Activated CD4-positive, CD25-positive, alpha-beta regulatory T cell treated with anti-CD3 and anti-CD28 coated beads, Interleukin-2, amount 50 U/mL, for 24 hours (primary cell): ENCODE measurements around the gene PLCD3.
A peak's percentile ranks its signal among the peaks of the same experiment; 100 is the strongest.

Experiments
- ATAC-seq, 2 donors: fragments of 150-1000 bp; cut with Tn5 transposase; one replicate each; pipeline ENCODE4 v1.10.0; 2021; ENCODE audit warnings: mild to moderate bottlenecking in 1 of 2, moderate library complexity in 1 of 2

PLCD3 gene

GRCh38 chr17:45101883-45102811 lies 30.2 kb downstream of the PLCD3 start:
- ATAC-seq: no peak

DNA sequence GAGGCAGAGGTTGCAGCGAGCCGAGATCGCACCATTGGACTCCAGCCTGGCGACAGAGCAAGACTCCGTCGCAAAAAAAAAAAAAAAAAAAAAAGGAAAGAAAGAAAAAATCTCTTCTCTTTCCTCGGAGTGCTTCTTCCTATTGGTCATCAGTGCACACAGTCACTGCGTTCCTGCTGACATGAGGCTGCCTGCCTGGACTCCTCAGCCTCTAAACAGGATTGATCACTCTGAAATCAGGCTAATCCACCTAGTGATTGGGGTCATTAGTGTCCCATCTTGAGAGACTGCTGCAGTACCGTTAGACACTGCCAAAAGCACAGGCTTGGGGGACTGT lies 30.8 kb downstream of the PLCD3 start:
- no peak for ATAC-seq

GRCh38 chr17:45098869-45099616 lies 33.3 kb downstream of the PLCD3 start:
- peak; percentile 80 to 86 for ATAC-seq

- ATAC-seq: no peak
Observed at GRCh38 chr17:45098081-45098868, 34.0 kb downstream of the PLCD3 start.

DNA sequence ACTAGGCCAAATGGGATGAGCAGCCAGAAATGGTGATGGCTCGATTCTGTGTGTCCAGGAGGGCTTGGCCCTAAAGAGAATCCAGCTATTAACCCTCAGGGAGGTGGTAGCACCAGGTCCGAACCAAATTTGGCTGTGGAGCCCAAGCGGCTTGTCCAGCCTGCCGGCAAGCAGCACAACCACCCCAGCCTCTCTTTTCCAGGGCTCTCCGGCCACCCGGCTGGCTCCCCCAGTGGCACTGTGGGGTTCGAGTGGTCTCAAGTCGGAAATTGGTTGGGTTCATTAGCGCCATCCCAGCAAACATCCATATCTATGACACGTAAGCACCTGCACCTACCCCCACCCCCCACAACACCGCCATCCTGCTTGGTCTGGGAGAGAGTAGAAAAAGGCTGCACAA lies 35.4 kb downstream of the PLCD3 start:
- ATAC-seq: no peak

DNA sequence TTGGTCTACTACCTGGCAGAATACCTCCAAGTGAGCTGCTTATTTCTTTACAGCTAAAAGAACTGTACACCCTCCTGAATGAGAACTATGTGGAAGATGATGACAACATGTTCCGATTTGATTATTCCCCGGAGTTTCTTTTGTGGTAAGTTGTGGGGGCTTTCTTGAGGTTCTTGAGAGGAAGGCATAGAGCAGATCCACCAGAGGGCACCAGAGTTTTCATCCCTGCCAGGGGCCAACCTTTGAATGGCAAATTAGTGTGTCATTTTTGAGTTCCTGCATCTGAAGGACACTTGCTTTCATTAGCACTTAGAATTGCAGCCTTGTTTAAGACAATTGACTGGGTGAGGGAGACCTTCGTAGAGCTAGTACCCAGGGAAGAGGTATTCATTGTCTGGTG lies 36.2 kb downstream of the PLCD3 start:
- no peak for ATAC-seq

DNA sequence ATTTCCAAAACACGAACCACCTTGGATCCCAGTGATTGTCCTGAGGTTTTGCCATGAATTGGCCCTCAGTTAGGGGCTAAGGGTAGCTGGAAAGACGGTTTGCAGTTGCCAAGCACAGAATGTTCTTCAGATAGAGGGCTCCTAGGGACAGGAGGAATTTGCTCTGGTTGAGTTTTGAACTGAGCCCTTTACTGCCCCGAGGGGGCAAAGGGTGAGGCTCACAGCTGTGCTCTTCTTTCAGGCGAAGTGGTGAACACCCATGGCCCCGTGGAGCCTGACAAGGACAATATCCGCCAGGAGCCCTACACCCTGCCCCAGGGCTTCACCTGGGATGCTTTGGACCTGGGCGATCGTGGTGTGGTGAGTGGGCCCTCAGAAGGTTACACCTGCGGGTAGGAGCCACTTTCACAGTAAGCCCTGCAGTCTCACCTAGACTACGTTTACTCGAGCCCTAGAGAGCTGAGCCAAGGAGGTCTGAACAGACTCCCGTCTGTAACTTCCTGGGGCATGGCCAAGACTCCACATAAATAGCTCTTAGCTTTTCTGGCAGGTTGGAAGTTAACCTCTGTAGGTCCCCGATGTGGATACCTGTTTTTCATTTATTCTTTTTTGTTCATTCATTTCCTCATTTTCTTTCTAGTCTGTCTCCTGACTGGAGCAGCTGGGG lies 38.7 kb downstream of the PLCD3 start:
- no peak for ATAC-seq

GRCh38 chr17:45092911-45093430 lies 39.3 kb downstream of the PLCD3 start:
- ATAC-seq: no peak

DNA sequence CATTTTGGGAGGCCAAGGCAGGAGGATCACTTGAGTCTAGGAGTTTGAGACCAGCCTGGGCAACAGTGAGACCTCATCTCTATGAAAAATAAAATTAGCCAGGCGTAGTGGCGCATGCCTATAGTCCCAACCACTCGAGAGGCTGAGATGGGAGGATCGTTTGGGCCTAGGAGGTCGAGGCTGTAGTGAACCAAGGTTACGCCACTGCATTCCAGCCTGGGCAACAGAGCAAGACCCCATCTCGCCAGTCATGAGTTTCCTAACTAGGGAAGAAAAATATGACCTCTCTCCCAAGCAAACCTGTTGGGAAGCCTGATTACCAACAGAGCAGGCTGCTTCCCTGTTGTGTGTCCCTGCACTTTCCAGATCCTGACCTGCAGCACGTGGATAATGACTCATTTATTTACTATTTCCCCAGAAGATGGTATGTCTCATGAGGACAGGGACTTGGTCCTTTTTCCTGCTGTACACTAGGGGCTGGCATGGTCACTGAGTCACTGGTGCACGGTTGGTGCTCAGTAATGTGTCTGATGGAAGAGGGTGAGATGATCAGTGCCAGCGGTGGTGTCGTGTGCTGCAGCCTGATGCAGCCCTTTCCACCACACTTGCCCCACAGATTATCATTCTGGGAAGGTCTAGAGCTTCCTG lies 40.4 kb downstream of the PLCD3 start:
- ATAC-seq: no peak

- no peak for ATAC-seq
Observed at GRCh38 chr17:45090711-45091110, 41.6 kb downstream of the PLCD3 start.

- ATAC-seq: no peak
Observed at GRCh38 chr17:45088741-45089140, 43.6 kb downstream of the PLCD3 start.

GRCh38 chr17:45087978-45088377 lies 44.3 kb downstream of the PLCD3 start:
- ATAC-seq: no peak

DNA sequence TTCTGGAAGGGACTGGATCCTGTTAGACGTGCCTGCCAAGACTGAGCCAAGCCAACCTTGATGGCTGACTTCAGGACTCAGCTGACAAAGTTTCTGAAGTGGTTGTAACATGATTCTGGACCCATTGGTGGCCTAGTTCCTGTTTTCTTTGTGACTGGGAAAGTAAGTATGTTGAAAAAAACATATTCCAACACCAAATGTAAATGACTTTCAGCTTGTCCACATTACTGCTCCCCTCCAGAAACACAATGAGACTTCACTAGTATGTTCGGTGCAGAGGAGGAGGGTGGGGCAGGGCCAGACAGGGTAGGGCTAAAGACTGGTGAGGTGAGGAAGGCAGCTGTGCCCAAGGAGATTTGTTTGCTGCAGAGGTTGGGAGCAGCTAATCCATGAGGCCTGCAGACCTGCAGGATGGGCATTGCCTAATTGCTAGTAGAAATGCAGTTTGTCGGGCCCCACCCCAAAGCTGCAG lies 44.8 kb downstream of the PLCD3 start:
- ATAC-seq: no peak

GRCh38 chr17:45086865-45087503 lies 45.3 kb downstream of the PLCD3 start:
- ATAC-seq: no peak

DNA sequence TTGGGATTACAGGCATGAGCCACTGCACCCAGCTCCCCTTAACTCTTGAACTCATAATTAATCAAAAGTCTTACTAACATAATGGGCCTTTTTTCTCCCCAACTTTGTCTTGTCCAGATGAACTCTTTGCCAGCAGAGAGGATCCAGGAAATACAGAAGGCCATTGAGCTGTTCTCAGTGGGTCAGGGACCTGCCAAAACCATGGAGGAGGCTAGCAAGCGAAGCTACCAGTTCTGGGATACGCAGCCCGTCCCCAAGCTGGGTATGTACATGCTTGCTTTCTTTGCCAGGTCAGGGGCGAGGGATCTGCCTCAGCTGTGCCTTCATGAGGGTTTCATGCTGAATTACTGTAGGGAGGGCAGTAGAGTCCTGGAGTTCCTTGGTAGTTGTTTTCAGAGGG lies 45.9 kb downstream of the PLCD3 start:
- no peak for ATAC-seq

DNA sequence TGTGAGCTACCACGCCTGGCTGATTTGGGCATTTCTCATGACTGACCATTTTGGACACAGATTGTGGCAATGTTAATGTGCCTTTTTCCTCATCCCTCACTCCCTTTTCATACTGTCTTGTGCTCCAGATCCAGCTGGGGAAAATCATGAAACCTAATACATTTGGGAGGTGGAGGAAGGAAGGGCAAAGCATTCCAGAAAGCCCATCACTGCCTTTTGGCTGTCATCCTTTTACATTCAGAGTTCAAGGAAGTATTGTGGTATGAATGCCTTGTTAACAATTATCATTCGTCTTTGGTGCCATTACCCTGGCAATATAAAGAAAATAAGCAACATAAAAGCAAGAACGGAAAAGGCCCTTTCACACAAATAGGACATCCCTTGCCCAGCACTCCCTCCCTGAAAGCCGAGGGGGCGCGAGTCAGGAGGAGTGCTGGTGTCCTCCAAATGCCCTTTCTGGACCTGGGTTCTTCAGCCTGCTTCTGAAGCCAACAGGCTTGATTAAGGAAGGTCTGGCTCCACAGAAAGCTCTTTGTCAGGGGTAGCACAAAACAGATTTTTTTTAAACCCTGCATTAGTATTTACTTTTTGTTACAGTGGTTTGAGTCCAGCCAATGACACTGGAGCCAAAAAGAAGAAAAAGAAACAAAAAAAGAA lies 51.1 kb downstream of the PLCD3 start:
- ATAC-seq: no peak

GRCh38 chr17:45077643-45078042 lies 54.7 kb downstream of the PLCD3 start:
- ATAC-seq: peak; percentile 9 to 58

- ATAC-seq: no peak
Observed at GRCh38 chr17:45073414-45074070, 58.8 kb downstream of the PLCD3 start.

- ATAC-seq: no peak
Observed at GRCh38 chr17:45070809-45071208, 61.5 kb downstream of the PLCD3 start.

DNA sequence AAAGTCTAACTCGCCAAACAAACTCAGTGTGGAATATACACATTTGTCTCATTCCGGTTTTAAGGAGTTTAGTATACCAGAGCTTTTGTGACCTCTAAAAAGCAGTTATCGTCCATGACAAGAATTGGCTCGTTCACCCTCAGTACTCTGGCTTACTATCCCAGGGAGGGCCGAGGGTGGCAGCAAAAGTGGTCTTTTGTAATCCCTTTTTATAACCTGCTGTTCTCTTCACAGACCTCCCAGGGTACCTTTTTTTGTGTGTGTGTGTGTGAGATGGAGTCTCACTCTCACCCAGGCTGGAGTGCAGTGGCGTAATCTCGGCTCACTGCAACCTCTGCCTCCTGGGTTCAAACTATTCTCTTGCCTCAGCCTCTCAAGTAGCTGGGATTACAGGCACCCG lies 62.3 kb downstream of the PLCD3 start:
- ATAC-seq: no peak
